DMS 273 (cell line): ENCODE measurements around the gene CTXND1.
A peak's percentile ranks its signal among the peaks of the same experiment; 100 is the strongest.

Experiments
- DNase-seq: peaks from one replicate; lab custom pipeline; 2025; ENCODE audit not compliant: unreplicated experiment; lab: John Stamatoyannopoulos, UW

CTXND1 gene

DNA sequence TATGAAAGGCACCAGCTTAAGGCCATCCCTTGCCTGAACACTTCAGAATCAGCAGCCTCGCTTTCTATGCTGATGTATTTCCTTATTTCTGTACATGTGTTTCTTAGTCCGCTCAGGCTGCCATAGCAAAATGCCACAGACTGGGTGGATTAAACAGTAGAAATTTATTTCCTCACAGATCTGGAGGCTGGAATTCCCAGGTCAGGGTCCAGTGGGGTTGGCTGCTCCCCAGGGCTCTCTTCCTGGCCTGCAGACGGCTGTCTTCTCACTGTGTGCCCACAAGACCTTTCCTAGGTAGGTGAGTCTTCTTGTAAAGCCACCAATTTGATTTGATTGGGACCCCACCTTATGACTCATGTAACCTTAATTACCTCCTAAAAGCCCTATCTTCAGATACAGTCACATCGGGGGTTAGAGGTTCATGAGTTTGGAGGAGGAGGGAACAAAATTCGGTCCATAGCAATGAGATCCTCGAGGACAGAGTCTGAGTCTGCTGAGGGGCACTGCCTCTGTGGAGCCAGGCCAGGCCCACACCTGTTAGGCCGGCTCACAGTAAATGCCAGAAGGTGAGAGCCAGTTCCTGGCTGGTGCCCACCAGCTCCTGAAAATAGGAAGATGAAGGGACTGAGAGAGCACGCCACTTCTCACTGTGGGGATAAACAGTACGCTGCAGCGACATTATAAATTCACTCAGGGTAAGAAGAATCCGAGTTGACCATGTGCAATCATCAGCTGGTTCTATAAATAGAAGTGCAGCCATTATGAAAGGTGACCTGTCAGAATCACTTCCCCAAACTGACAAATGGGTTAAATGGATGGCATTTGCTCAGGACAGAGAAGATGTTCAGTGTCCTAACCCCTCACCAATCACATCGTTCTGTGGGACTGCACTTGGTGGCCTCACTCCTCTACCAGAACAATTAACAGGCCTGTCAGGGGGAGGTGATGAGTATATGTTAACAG is 41.1 kb downstream of the CTXND1 start:
- DNase-seq: no peak

DNA sequence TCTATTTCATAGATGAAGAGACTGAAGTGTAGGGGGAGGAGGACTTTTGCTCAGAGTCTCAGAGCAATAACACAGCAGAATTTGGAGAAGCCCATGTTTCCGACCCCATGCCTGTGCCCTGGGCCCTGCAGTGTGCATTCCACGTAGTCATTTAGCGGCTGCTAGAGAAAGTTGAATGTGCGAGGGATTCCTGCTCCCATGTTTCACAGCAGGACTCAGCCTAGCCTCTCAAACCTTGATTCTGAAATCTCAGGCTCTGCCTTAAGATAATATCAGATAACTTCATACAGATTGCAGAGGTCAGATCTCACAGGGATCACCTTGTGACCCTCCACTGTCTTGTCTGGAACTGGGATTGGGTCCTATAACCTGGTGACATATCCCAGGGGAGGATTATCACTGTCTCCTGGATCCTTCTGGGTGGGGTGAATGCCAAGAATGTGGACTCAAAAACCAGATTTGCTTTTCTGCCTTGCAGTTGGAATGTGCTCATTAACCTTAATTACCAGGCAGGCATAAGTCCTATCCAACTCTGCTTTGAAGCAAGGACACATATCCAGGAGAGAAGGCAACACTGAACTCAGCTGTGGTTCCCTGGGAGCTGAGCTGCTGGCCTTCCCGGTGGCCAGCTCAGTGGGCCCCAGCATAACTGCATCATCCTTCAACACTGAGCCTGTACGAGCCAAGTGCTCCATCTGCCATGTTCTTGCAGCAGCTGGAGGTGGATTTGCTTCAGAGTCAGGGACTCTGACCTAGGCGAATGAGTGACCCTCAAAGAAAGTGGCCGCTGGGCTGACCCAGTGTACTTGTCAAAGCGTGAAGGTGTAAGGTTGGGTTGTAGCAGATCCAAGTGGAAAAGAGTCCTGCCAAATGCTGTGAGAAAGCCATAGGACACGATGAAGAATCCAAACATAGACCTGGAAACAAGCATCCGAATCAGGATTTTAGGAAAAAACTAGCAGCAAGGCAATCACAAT is 43.0 kb downstream of the CTXND1 start:
- peak; percentile 32 for DNase-seq

DNA sequence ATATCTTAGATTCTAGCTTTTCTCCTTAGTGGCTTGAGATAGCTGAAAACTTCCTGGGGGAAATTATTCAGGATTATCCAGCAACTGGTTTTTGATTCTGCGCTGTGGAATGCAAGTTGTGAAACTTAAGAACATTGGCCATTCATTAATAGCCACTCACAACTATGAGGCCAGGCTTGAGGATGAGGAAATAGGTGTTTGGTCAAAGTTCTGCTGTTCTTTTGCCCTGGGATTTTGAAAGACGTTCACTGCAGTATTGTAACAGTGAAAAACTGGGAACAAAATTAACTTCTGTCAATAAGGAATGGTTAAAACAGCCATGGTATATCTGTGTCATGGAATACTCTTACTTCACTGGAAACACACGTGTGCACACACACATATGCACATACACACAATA is 44.1 kb downstream of the CTXND1 start:
- DNase-seq: no peak

DNA sequence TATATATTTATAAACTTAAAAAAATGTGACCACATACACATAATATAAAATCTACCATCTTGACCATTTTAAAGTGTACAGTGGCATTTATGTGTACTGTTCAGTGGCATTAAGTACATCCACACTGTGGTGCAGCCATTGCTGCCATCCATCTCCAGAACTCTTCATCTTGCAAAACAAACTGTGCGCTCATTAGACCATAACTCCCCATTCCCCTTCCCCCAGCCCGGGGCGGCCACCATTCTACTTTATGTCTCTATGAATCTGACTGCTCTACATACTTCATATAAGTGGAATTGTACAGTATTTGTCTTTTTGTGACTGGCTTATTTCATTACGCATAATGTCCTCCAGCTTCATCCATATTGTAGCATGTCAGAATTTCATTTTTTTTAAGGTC is 47.8 kb downstream of the CTXND1 start:
- no peak for DNase-seq

DNA sequence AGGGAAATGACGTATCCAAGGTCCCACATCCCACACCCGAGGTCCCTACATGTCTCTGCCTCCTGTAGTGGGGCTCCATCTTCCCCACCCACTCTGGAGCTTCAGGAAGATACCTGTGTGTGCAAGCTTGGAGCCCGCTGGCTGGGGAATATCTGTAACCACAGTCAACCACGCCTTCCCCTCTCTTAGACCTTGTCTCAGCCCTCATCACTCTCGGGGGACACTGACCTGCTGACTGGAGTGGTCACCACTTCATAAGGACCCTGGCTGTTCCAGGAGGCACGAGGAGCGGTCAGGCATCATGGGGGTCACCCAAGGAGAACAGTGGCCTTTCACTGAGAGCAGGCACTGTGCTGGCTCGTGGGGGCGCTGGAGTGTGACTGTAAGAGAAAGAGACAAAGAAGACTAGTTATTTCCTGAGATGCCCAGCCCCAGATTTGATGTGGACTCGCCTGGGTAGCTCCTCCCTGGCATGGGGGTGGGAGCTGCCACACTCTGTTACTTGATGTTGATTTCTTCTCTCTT is 48.6 kb downstream of the CTXND1 start:
- no peak for DNase-seq

DNA sequence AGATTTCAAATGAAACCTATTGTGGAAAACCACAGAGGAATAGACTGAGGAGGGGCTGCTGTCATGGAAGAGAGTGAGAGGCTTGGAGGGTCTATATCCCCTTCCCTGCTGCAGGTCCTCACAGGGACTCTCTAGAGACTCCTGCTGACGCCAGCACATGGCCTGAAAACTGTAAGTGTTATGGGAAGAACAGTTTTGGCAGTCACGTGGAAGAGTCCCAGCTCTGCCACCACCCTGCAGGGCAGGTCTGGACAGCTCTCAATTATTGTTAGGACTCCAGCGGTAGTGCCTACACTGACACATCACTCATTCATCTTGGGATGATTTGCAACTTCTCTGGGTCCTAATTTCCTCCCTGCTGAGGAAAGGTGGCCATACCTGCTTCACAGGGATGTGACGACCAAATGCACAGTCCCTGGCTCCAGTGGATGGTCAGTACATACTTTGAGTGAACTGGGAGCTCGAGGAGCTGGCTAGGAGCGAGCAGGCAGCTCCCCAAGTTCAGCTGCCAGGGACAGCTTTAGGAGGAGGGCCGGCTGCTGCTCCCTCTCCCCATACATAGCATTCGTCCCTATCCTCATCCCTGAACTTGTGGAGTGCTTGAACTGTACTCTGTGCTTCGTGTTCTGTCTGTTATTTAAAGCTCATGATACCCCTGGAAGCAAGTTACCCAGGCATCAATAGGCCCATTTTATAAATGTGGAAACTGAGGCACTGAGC is 49.2 kb downstream of the CTXND1 start:
- no peak for DNase-seq

DNA sequence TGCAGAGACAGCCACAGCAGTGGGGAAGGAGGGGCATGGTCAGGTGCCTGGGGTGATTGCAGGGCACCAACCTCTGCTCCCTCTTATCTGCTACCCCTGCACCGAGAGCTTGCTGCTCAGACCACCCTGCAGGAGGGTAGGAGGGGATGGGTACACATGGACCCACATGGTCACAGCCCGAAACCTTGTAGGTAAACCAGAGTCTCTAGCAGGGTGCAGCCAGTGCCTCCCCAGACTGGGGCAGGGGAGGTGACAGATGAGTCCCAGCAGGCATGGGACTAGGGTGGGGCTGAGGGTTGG is 50.0 kb downstream of the CTXND1 start:
- no peak for DNase-seq

DNA sequence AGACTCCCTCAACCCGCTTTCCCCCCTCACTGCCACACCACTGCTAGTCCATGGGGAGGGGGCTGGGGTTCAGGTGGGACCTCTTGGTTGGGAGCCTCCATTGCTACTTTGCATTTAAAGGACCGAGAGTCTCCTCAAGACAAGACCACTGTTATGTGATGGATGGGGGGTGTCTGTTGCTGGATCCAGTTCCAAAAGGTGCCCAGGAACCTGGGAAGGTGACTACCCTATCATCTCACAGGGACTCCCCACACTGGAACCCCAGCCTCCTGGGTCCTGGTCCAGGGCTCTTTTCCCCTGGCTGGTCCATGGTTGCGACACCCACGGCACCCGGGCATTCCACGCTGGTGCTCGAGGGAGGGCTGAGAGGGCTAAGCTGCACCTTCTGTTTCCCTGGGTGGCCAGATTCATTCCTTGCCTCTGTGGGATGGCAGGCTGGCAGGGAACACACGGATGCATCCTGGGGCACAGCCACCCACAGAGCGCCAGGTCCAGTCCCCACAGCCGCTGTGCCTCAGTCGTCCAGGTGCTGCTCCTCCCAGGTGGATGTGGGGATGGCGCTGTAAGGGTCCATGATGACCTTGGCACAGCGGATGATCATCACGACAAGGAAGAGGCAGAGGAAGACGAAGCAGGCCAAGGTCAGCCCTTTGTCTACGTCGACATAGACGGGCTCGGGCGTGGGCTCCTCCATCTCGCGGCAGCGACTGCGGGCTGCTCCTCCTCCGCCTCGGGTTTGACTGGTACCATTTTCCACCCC is 50.6 kb downstream of the CTXND1 start:
- no peak for DNase-seq

DNA sequence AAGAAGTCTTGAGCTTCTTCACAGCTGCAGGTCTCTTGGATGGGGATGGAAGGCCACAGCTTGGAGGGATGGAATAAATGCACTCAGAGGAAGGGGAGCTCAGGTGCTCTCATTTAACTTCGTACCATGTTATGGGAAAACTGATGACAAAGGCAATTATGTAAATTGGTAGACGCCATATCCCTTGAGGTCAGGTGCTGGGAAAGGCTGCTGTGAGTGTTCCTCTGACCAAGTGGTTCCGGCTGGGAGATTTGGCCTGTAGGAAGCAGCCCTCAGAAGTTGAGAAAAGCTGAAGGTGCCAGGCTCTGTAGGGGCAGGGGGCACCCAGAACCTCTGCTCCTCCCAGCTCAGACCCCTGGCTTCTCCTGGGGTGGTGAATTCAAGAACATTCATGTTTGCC is 52.1 kb downstream of the CTXND1 start:
- no peak for DNase-seq

DNA sequence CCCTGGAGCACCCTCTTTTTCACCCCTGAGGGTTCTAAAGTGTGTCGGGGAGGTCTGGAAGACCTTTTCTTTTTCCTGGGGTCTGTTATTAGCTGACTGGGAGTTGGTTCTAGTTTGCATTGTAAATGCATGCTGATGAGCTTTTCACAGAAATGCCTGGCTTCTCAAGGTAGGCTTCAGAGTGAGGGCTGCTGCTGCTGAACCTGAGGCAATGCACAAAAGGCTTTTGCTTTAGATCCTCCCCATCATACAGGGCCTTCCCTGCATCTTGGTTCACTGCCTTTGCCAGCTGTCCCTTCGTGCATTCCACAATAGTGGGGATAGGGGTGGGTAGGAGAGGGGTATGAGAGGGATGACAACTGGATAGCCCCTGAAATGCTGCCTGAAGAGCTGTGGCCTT is 52.6 kb downstream of the CTXND1 start:
- DNase-seq: no peak

DNA sequence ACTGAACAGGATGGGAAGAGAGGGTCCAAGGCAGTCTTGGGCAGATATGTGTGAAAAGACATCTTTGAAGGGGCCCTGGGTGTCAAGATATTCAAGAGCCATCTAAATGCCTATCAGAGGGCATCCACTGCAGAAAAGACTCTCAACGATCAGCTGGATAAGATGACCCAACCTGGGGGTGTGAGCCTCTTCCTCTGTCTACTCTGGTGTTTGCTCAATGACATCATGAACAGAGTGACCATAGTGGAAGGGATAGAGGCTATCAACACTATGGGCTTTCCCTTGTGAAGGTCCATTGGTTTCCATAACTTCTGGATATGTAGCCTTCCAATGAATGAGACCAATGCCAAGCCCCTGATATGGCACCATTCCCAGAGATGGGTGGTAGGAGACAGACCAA is 57.1 kb downstream of the CTXND1 start:
- no peak for DNase-seq

DNA sequence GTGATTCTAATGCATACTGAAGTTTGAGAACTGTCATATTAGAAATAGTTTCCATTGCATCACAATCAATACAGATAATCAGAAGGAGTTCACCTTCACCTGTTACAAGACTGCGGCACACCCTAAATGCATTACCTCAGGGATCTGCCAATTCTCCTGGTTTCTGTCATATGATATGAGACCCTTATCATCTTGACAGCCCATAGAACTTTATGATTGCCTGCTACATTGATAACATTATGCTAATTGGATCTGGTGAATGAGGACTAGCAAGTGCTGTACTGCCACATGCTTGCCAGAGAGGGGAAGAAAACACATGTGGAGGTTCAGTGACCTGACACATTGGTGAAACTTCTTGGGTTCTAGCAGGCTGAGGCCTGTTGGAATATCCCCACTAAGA is 57.8 kb downstream of the CTXND1 start:
- DNase-seq: no peak

DNA sequence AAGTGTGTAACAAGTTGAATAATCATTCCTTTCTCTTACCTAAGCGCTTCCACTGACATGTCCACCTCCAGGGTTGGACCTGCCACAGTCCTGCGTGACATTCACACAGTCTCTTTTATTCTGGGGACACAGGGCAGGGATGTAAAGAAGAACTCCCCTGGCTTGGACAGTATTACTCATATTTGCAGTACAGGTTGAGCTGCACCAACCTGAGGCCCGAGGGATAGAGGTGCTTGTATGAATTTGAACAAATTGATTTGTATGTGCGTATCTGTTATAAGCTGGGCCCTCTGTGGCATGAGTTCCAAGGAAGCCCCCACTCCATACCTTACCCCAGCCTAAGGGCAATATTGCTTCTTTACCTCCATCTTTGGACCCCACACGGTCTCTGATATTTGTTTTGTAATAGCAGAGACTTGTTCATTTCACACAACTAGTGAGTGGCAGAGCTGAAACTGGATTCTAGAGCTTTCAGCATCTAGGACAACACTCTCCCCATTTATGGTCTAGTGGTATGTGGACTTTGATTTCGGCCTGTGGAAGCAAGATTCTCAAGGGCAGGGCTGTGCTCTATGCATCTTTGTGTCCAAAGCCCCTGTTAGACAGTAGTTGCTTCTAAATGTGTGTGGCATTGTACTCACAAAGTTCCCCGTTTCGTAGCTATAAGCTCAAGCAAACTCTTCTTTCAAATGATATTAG is 60.0 kb downstream of the CTXND1 start:
- DNase-seq: no peak

DNA sequence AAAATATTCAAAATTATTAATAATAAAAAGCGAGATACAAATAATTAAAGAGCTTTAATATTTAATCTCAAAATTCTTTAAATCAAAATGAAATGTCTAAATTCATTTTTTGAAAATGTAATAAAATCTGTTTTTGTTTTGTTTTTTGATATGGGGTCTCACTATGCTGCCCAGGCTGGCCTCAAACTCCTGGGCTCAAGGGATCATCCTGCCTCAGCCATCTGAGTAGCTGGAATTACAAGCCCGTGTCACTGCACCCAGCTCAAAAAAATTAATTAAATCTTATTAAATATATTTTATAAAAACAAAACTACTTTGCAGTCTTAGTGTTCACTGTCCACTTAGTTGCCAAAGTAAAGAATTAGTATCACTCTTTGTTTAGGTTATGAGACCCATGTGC is 60.8 kb downstream of the CTXND1 start:
- no peak for DNase-seq

DNA sequence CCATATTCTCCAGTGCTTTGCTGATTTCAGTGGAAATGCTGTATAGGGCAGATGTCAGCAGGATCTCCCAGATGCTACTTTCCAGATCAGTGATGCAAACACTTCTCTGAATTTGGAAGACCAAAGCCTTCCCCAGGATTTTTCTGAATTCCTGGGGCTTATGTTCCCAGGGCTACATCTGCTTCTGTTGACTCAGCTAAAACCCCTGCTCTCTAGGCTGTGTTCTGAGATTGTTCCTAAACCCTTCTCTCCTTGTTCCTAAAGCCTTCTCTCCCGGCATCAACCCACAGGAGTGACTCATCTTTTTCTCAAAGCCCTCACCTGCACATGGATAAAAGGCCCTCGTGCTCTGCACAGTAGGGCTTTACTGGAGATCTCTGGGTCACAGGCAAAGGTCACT is 63.8 kb downstream of the CTXND1 start:
- peak; percentile 44 for DNase-seq

DNA sequence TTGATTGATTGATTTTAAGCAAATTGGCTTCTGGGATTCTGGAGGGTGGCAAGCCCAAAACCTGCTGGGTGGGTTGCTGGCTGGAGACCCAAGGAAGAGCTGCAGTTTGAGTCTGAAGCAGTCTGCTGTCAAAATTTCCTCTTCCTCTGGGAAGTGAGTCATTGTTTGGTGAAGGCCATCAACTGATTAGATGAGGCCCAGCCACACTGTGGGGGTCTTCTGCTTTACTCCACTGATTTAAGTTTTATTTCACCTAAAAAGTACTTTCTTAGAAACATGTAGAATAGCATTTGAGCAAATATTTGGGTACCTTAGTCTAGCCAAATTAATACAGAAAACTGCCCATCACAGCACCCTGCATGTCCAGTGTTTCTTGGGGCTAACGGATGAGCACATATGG is 65.4 kb downstream of the CTXND1 start:
- no peak for DNase-seq

DNA sequence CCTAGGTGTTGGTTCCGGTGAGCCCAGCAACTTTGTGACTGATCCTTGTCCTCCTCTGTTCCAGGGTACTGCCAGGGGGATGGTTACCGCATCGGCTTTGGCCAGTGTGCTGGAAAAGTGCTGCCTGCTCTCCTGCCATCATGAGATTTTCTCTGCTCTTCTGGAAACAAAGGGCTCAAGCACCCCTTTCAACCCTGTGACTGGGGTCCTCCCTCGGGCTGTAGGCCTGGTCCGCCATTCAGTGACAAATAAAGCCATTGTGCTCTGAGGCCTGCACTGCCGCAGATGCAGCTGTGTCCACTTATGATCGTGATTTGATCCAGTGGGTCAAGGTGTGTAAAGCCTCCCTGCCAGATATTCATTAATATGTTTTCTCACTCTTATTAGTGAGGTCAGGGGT is 65.9 kb downstream of the CTXND1 start:
- DNase-seq: no peak

DNA sequence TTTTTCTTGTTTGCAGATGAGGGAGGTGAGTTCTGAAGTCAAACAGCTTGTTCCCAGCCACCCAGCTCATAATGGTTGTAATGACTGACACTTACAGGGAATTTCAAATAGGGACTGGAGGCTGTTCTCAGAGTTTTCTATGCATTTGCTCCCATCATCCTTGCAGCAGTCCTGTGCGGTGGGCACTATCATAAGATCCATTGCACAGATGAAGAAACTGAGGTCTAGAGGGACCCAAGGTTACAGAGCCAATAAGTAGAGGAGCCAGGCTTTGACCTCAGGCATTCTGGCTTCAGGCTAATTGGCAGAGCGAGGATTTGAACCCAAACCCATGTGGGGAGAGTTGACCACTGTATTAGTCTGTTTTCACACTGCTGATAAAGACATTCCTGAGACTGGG is 66.9 kb downstream of the CTXND1 start:
- no peak for DNase-seq

DNA sequence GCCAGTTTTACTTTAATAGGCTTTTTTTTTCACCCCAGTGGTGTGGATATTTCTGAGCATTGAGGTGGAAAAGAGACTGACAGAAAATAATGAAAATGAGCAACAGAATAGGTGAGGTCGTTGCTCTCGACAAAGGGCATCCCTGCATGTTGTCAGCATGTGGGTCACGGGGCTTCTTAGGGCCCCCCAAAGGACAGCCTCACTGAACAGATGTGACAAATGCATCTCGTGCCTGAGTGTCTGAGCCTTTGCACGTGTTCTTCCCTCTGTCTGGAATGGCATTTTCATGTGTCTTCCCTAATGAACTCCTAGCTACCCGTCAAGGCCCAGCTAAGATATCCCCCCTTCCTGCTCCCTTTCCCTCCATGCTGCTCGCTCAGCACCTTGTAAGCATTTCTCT is 67.5 kb downstream of the CTXND1 start:
- DNase-seq: no peak

DNA sequence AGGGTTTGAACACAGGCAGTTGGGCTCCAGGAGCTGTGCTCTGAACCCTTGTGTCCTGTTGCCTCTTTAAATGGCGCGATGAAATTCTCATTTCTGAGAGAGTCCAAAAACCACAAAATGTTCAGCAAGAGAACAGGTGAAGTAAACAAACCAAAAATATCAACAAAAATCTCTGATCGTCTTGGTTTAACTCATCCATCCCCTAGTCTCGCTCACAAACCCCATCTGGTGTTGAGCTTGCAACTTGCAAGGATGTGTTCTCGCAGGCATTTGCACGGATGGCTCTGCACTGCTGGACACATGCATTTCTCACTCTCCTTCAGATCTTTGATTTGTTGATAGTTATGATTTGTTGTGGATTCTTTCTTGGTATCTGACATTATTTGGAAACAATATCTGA is 68.1 kb downstream of the CTXND1 start:
- DNase-seq: peak; percentile 31
